ENCODE results near the gene MYCBPAP.

DNA sequence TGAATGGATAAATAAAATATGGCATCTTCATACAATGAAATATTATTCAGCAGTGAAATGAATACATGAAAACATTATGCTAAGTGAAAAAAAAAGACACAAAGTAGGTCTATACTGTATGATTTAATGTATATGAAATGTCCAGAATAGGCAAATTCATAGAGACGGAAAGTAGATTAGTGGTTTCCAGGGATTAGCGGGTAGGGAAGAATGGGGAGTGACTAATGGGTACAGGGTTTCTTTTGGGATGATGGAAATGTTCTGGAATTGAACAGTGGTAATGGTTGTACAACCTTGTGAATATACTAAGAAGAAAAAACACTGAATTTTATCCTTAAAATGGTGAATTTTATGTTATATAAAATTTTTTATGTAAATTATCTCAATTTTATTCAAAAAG, 8.5 kb upstream of the MYCBPAP start:
- no peak for TF ChIP-seq POLR2A (IDR thresholded peaks at IDR 0.05)
- TF ChIP-seq, protein P1, sequence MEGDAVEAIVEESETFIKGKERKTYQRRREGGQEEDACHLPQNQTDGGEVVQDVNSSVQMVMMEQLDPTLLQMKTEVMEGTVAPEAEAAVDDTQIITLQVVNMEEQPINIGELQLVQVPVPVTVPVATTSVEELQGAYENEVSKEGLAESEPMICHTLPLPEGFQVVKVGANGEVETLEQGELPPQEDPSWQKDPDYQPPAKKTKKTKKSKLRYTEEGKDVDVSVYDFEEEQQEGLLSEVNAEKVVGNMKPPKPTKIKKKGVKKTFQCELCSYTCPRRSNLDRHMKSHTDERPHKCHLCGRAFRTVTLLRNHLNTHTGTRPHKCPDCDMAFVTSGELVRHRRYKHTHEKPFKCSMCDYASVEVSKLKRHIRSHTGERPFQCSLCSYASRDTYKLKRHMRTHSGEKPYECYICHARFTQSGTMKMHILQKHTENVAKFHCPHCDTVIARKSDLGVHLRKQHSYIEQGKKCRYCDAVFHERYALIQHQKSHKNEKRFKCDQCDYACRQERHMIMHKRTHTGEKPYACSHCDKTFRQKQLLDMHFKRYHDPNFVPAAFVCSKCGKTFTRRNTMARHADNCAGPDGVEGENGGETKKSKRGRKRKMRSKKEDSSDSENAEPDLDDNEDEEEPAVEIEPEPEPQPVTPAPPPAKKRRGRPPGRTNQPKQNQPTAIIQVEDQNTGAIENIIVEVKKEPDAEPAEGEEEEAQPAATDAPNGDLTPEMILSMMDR (IDR thresholded peaks at IDR 0.05), result no peak

Data from right lobe of liver (tissue), 4 donors.